Heart right ventricle (tissue), 16 donors: ENCODE results near the gene ALG9. TPM values are rescaled to one million over a fixed set of nuclear protein-coding genes. Genes with fewer than 3 reads are reported as not detected.
A peak's percentile ranks its signal among the peaks of the same experiment; 100 is the strongest.

Experiments used
- ATAC-seq, 8 donors: fragments of 200-7000 bp; cut with Tn5 transposase; one replicate each; pipeline ENCODE4 v1.9.1; 2020; ENCODE audit warnings: mild to moderate bottlenecking in 8 of 8, moderate library complexity in 8 of 8, moderate number of reproducible peaks in 1 of 8
- DNase-seq, 2 donors: peaks; one replicate each; pipeline ENCODE4 v3.0.0-alpha.2; 2020
- H3K27ac ChIP-seq, 10 donors: fragments of 200-600 bp; sonication (generic) in 2 of 10; one replicate each; pipeline versions ENCODE4 v1.5.0 to v1.8.0; 2020 to 2022; ENCODE audit warnings: mild to moderate bottlenecking in 3 of 10
- H3K27me3 ChIP-seq, 7 donors: fragments of 200-600 bp; one replicate each; pipeline ENCODE4 v1.8.0; 2021 to 2022; ENCODE audit warnings: mild to moderate bottlenecking in 2 of 7
- H3K36me3 ChIP-seq, 9 donors: fragments of 200-600 bp; sonication (generic) in 1 of 9; one replicate each; pipeline versions ENCODE4 v1.5.0 to v1.8.0; 2020 to 2022; ENCODE audit warnings: mild to moderate bottlenecking in 2 of 9
- H3K4me1 ChIP-seq, 9 donors: fragments of 200-600 bp; sonication (generic) in 1 of 9; one replicate each; pipeline versions ENCODE4 v1.5.0 to v1.8.0; 2020 to 2022; ENCODE audit warnings: mild to moderate bottlenecking in 4 of 9
- H3K4me3 ChIP-seq, 10 donors: fragments of 200-600 bp; sonication (generic) in 2 of 10; one replicate each; pipeline versions ENCODE4 v1.5.0 to v1.8.0; 2020 to 2022; ENCODE audit warnings: mild to moderate bottlenecking in 7 of 10, moderate library complexity in 2 of 10
- H3K9me3 ChIP-seq, 11 donors: fragments of 200-600 bp in 10 of 11; sonication (generic) in 2 of 11; one replicate each; pipeline versions ENCODE4 v1.5.0 to v1.8.0; 2013 to 2022; ENCODE audit warnings: mild to moderate bottlenecking in 2 of 11, control low read depth in 1 of 11, moderate library complexity in 1 of 11
- WGBS, 2 donors: extraction: QIAGEN DNeasy Blood & Tissue Kit; methylation state at CpG; one replicate each; pipeline ENCODE4 v1.1.7; 2013; ENCODE audit warnings: inconsistent platforms in 1 of 2; 5-methylcytosine and 5-hydroxymethylcytosine counted together
- intact Hi-C, 10 donors: fragments of 100-400 bp; cut with DNase I; formaldehyde crosslinking; loops; one replicate each; pipeline versions ENCODE4 v1.11.1 to v1.14.2; 2022
- polyA plus RNA-seq, 2 donors: library from polyadenylated mRNA; stranded (reverse); fragments of 200-250 nt; gene quantifications; one replicate each; pipeline ENCODE4 v1.2.3, GENCODE V29; 2013
- total RNA-seq, 10 donors: library from RNA; stranded (reverse); fragmentation: NEBNext Ultra II Directional in 3 of 10; extraction: Animal tissue kit (Norgen Biotek cat#: 25700) in 3 of 10; gene quantifications; one replicate each; pipeline versions ENCODE4 v1.2.1 to v1.2.4, GENCODE V29; 2021 to 2023
- TF ChIP-seq, protein P1 (sequence below), 9 donors: fragments of 200-600 bp; sonication (generic) in 2 of 9; IDR thresholded peaks; one replicate each; pipeline versions ENCODE4 v1.5.0 to v1.8.0; 2021 to 2022; ENCODE audit warnings: antibody characterized with exemption in 9 of 9, mild to moderate bottlenecking in 5 of 9, moderate library complexity in 1 of 9
- donor health status: Arrhythmogenic right ventricular cardiomyopathy.
- donor health status: ischemic (EF 13 %, LVEDD 7.1; RV severe dilation, severe dysfunction).
- donor health status: healthy with polysubstance abuse.
- donor health status: DM: no; HTN: yes; CAD: no.
- donor health status: DM: no; HTN: no; CAD: no.
- donor health status: ischemic (EF 25% LVEDD 6.9; RV normal size, moderate dysfunction).
- donor health status: ischemic (EF 25% LVEDD 5.7; RV mildly dilated, moderate dysfunction).
- donor health status: healthy.
- donor health status: DM: yes; HTN: yes; CAD: no.
- donor health status: Ischemic cardiomyopathy.
- donor health status: ischemic (EF 35%, LVEDD 5.7; RV mildly dilated, moderate dysfunction).
- donor health status: nonischemic (EF 11% LVEDD 7.7; RV severe dilation, severe dysfunction).
- donor health status: DM: yes; HTN: yes; CAD: no.
- donor health status: PGD.
- donor health status: ischemic (EF 29% LVEDD 5.4; RV normal size, mild dysfunction).
- donor health status: nonischemic (EF 23%, LVEDD 6.1; RV moderate dilation, normal function).

ALG9 gene
- total and polyA plus RNA-seq, 12 donors: 12.8 to 26.5 (median 18.5) TPM

DNA sequence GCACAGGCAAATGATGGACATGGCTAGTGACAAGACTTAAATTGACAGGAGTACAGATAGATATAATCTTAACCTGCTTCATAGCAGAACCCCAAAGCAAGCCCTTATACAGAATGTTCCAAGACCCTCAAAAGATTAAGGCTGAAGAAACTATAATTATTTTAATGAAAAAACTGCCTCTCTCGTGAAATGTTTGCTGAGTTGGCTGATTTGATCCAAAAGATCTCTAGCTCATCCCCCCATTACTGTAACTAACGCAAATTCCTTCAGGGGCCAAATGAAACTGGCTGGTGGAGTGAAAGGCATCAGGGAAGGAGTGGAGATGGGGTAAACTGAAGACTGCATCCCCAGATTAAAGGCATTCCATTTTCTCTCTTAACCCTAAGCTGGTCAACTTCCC, 19.3 kb downstream of the ALG9 start:
- WGBS, 2 donors: 83 to 89% methylated on average over 2 of the region's 2 CpGs
- no peak for ATAC-seq
- Histone ChIP-seq H3K4me1 (peaks cover 0 to 4% (median 0%) of the 10 kb centered on the region in 9 donors), H3K36me3 (peaks cover 0 to 100% (median 22%) of the 10 kb centered on the region in 9 donors), H3K9me3 (no peaks in the 10 kb centered on the region), H3K27me3 (no peaks in the 10 kb centered on the region), H3K27ac (no peak overlapping the region), H3K4me3 (no peak overlapping the region)
- intact Hi-C loops: no loop called here
- TF ChIP-seq, protein P1, sequence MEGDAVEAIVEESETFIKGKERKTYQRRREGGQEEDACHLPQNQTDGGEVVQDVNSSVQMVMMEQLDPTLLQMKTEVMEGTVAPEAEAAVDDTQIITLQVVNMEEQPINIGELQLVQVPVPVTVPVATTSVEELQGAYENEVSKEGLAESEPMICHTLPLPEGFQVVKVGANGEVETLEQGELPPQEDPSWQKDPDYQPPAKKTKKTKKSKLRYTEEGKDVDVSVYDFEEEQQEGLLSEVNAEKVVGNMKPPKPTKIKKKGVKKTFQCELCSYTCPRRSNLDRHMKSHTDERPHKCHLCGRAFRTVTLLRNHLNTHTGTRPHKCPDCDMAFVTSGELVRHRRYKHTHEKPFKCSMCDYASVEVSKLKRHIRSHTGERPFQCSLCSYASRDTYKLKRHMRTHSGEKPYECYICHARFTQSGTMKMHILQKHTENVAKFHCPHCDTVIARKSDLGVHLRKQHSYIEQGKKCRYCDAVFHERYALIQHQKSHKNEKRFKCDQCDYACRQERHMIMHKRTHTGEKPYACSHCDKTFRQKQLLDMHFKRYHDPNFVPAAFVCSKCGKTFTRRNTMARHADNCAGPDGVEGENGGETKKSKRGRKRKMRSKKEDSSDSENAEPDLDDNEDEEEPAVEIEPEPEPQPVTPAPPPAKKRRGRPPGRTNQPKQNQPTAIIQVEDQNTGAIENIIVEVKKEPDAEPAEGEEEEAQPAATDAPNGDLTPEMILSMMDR (IDR thresholded peaks at IDR 0.05): no peak
- DNase-seq: no peak

DNA sequence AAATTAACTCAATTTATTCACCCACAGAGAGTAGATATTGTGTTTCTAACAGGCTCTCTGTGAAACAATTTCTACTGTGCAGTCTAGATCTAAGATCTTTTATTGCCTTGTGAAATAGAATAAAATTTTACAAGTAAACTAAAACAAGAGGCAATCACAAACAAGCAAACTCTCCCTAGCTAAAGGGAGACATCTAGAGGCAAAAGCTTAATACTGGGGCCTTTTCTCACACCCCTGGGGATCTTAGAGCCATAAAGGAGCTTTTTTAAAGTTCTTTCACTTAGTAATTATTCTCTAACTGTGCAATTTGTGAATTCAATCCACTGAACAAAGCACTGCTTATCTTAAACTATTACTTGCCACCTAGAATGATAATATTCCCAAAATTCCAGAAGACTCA, 19.7 kb downstream of the ALG9 start:
- Histone ChIP-seq H3K27me3 (no peaks in the 10 kb centered on the region), H3K36me3 (peaks cover 0 to 100% (median 18%) of the 10 kb centered on the region in 9 donors), H3K4me1 (peaks cover 0 to 8% (median 3%) of the 10 kb centered on the region in 9 donors), H3K4me3 (no peak overlapping the region), H3K27ac (no peak overlapping the region), H3K9me3 (no peaks in the 10 kb centered on the region)
- TF ChIP-seq, protein P1 (IDR thresholded peaks at IDR 0.05): peak in 6 of 9 donors; percentile 11 to 42 (median 28)
- DNase-seq: no peak
- ATAC-seq: no peak
- intact Hi-C loops: no loop called here

DNA sequence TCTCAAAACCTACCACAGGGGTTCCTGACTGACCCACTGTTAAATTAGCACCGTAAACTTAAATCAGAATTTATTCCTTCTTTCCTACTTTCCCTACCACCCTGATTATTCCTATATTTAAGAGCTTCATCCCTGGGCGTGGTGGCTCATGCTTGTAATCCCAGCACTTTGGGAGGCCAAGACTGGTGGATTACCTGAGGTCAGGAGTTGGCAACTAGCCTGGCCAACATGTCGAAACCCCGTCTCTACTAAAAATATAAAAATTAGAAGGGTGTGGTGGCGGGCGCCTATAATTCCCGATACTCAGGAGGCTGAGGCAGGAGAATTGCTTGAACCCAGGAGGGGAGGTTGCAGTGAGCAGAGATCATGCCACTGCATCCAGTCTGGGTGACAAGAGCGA, 20.3 kb downstream of the ALG9 start:
- H3K9me3 ChIP-seq: no peaks in the 10 kb centered on the region
- H3K36me3 ChIP-seq: peaks cover 0 to 100% (median 17%) of the 10 kb centered on the region in 9 donors
- DNase-seq (no peak), ATAC-seq (no peak)
- H3K27me3 ChIP-seq: no peaks in the 10 kb centered on the region
- 95 to 96% methylated on average over 8 of the region's 8 CpGs for WGBS, 2 donors
- TF ChIP-seq, protein P1 (IDR thresholded peaks at IDR 0.05): no peak
- intact Hi-C loops: no loop called here
- H3K27ac ChIP-seq: no peak overlapping the region
- peaks cover 0 to 14% (median 7%) of the 10 kb centered on the region in 9 donors for H3K4me1 ChIP-seq
- H3K4me3 ChIP-seq: no peak overlapping the region

DNA sequence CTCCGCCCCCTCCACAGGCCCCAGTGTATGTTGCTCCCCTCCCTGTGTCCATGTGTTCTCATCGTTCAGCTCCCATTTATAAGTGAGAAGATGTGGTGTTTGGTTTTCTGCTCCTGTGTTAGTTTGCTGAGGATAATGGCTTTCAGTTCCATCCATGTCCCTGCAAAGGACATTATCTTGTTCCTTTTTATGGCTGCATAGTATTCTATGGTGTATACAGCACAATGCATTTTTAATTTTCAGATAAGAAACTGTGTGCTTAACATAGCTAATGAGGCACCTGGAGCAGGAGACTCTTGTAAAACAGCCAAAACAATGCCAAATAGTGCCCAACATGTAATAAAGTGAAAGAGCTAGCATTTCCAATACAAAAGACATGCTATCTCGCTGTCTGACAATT, 21.8 kb downstream of the ALG9 start:
- intact Hi-C loops: loop anchor here in 2 of 10 donors (10.0 kb wide), 3 partner anchors 65 to 395 kb away; no protein-coding TSS in a partner anchor
- ATAC-seq: no peak

More for the DNA sequence above, 21.8 kb downstream of the ALG9 start:
- DNase-seq: no peak
- Histone ChIP-seq H3K27ac (no peak overlapping the region), H3K9me3 (no peaks in the 10 kb centered on the region), H3K4me1 (peaks cover 0 to 27% (median 11%) of the 10 kb centered on the region in 9 donors), H3K36me3 (peaks cover 0 to 100% (median 19%) of the 10 kb centered on the region in 9 donors), H3K4me3 (no peak overlapping the region), H3K27me3 (no peaks in the 10 kb centered on the region)
- WGBS, 2 donors: 96 to 98% methylated on average over 3 of the region's 3 CpGs
- TF ChIP-seq, protein P1 (IDR thresholded peaks at IDR 0.05): no peak
